Activated CD4-positive, alpha-beta T cell treated with anti-CD3 and anti-CD28 coated beads for 36 hours (primary cell): ENCODE measurements around the gene PET117. TPM values are rescaled to one million over a fixed set of nuclear protein-coding genes. Genes with fewer than 3 reads are reported as not detected.
A peak's percentile ranks its signal among the peaks of the same experiment; 100 is the strongest.
"Not testable (repeated sequence)": the region's sequence is repeated elsewhere in the genome, so short reads cannot be mapped to it uniquely, and the experiment has no call there.

Experiments used
- ATAC-seq: fragments of 200-7000 bp; cut with Tn5 transposase; one replicate; pipeline ENCODE4 v1.10.0; 2021; ENCODE audit warnings: mild to moderate bottlenecking, moderate library complexity
- CTCF ChIA-PET: fragments of 350-600 bp; sonication (Branson Sonifier 250); formaldehyde crosslinking; loops from one replicate; lab custom pipeline; 2021; ENCODE audit warnings: antibody characterized with exemption; lab: Charles Lee
- POLR2A ChIA-PET: fragments of 350-600 bp; sonication (Branson Sonifier 250); formaldehyde crosslinking; loops from one replicate; lab custom pipeline; 2021; ENCODE audit warnings: antibody characterized with exemption, inconsistent platforms; lab: Charles Lee
- DNase-seq: peaks from one replicate; pipeline ENCODE4 v3.0.0-alpha.2; 2020
- H3K27ac Mint-ChIP-seq: one replicate; pipeline ENCODE4 v1.8.0; 2021; ENCODE audit warnings: mixed read lengths
- H3K27me3 Mint-ChIP-seq: one replicate; pipeline ENCODE4 v1.8.0; 2021; ENCODE audit warnings: mixed read lengths
- H3K36me3 Mint-ChIP-seq: one replicate; pipeline ENCODE4 v1.8.0; 2021; ENCODE audit warnings: low read depth, mixed read lengths
- H3K4me1 Mint-ChIP-seq: one replicate; pipeline ENCODE4 v1.8.0; 2021; ENCODE audit warnings: mixed read lengths
- H3K4me3 Mint-ChIP-seq: one replicate; pipeline ENCODE4 v1.8.0; 2021; ENCODE audit warnings: mild to moderate bottlenecking, moderate library complexity, mixed read lengths
- H3K9me3 Mint-ChIP-seq: one replicate; pipeline ENCODE4 v1.8.0; 2021; ENCODE audit warnings: low read depth, mixed read lengths
- intact Hi-C, 2 experiments: fragments of 100-400 bp; cut with DNase I in 1 of 2; cut with micrococcal nuclease in 1 of 2; formaldehyde crosslinking; loops; one replicate each; pipeline versions ENCODE4 v1.14.2 to v1.15.1; 2022 to 2024; cut with DNase I, micrococcal nuclease
- total RNA-seq, 2 experiments: library from RNA; stranded (reverse); gene quantifications; one replicate each; pipeline ENCODE4 v1.2.3, GENCODE V29; 2021

Gene PET117
- total RNA-seq: 10 to 100 TPM; 12.0 to 18.7 TPM

GRCh38 chr20:18137412-18138265 is at the start of gene PET117, which contains the start of gene KAT14:
Gene PET117 (plus strand): TSS chr20:18137863. CDS start chr20:18137956, 93 bp downstream.
Gene KAT14 (plus strand): TSS chr20:18137863. CDS start chr20:18142661, 4,798 bp downstream.
- CTCF ChIA-PET: interaction anchor here (0.6 to 1.0 kb wide), 4 partner anchors 80 to 316 kb away, joined by 3 to 4 read pairs (median 3); partner anchors contain the start of genes OVOL2 and ZNF133
- H3K4me1 Mint-ChIP-seq: peaks cover 32% of the 10 kb centered on the region
- H3K4me3 Mint-ChIP-seq: peak within 1 kb of the TSS; percentile 74
- peak; percentile 94 for DNase-seq
- POLR2A ChIA-PET: interaction anchor here (0.6 to 1.3 kb wide), 3 partner anchors 23 to 329 kb away, joined by 4 to 6 read pairs (median 4); partner anchors contain the start of genes DZANK1 and POLR3F
- ATAC-seq: peak; percentile 91
- peak within 1 kb of the TSS; percentile 89 for H3K27ac Mint-ChIP-seq
- peaks cover 1% of the 10 kb centered on the region for H3K27me3 Mint-ChIP-seq
- peaks cover 14% of the 10 kb centered on the region for H3K36me3 Mint-ChIP-seq
- intact Hi-C loops: loop anchor here (1.0 to 10.0 kb wide), 16 partner anchors 139 to 1407 kb away; partner anchors contain the start of genes RRBP1 (in 2 of the 2), SNX5 (in 2 of the 2), ZNF133 (in 2 of the 2) and DTD1 (in 1 of the 2)
- no peaks in the 10 kb centered on the region for H3K9me3 Mint-ChIP-seq

GRCh38 chr20:18088298-18088697 is 49.4 kb upstream of the PET117 start:
- DNase-seq, H3K4me1 Mint-ChIP-seq, H3K9me3 Mint-ChIP-seq, H3K36me3 Mint-ChIP-seq, CTCF ChIA-PET, ATAC-seq, H3K27me3 Mint-ChIP-seq, intact Hi-C loops, H3K4me3 Mint-ChIP-seq, H3K27ac Mint-ChIP-seq, POLR2A ChIA-PET: not testable (repeated sequence)

GRCh38 chr20:18088841-18089240 is 48.8 kb upstream of the PET117 start:
- H3K4me3 Mint-ChIP-seq, H3K27me3 Mint-ChIP-seq, POLR2A ChIA-PET, ATAC-seq, H3K27ac Mint-ChIP-seq, H3K36me3 Mint-ChIP-seq, CTCF ChIA-PET, DNase-seq, H3K4me1 Mint-ChIP-seq, intact Hi-C loops, H3K9me3 Mint-ChIP-seq: not testable (repeated sequence)

- H3K4me1 Mint-ChIP-seq: no peaks in the 10 kb centered on the region
- ChIA-PET CTCF (no interaction called here), POLR2A (interaction anchor here (0.7 kb wide), 1 partner anchor 103 kb away, joined by 3 read pairs; no protein-coding TSS in a partner anchor)
- H3K4me3 Mint-ChIP-seq: no peak overlapping the region
- no peak for DNase-seq
- ATAC-seq: no peak
- H3K27me3 Mint-ChIP-seq: no peaks in the 10 kb centered on the region
- H3K27ac Mint-ChIP-seq: no peak overlapping the region
- H3K36me3 Mint-ChIP-seq: no peaks in the 10 kb centered on the region
- intact Hi-C loops: no loop called here
- H3K9me3 Mint-ChIP-seq: no peaks in the 10 kb centered on the region
Observed at GRCh38 chr20:18090044-18090443, 47.6 kb upstream of the PET117 start.

GRCh38 chr20:18090477-18090876 is 47.2 kb upstream of the PET117 start:
- intact Hi-C loops: no loop called here
- no peaks in the 10 kb centered on the region for H3K36me3 Mint-ChIP-seq
- ATAC-seq (no peak), DNase-seq (no peak)
- no peak overlapping the region for H3K4me3 Mint-ChIP-seq
- CTCF ChIA-PET: no interaction called here
- POLR2A ChIA-PET: interaction anchor here (0.7 kb wide), 1 partner anchor 102 kb away, joined by 3 read pairs; no protein-coding TSS in a partner anchor
- no peak overlapping the region for H3K27ac Mint-ChIP-seq
- no peaks in the 10 kb centered on the region for H3K9me3 Mint-ChIP-seq
- H3K4me1 Mint-ChIP-seq: no peaks in the 10 kb centered on the region
- no peaks in the 10 kb centered on the region for H3K27me3 Mint-ChIP-seq

- CTCF ChIA-PET: no interaction called here
- intact Hi-C loops: no loop called here
- H3K4me1 Mint-ChIP-seq: no peaks in the 10 kb centered on the region
- H3K4me3 Mint-ChIP-seq: no peak overlapping the region
- POLR2A ChIA-PET: no interaction called here
- no peak for DNase-seq
- no peaks in the 10 kb centered on the region for H3K9me3 Mint-ChIP-seq
- no peaks in the 10 kb centered on the region for H3K27me3 Mint-ChIP-seq
- H3K36me3 Mint-ChIP-seq: no peaks in the 10 kb centered on the region
- H3K27ac Mint-ChIP-seq: no peak overlapping the region
- no peak for ATAC-seq
Observed at GRCh38 chr20:18091623-18092022, 46.0 kb upstream of the PET117 start.

- Mint-ChIP-seq H3K4me1 (no peaks in the 10 kb centered on the region), H3K4me3 (no peak overlapping the region), H3K27ac (no peak overlapping the region), H3K36me3 (no peaks in the 10 kb centered on the region), H3K27me3 (peaks cover 3% of the 10 kb centered on the region), H3K9me3 (no peaks in the 10 kb centered on the region)
- ChIA-PET CTCF (no interaction called here), POLR2A (no interaction called here)
- intact Hi-C loops: no loop called here
- DNase-seq: no peak
- no peak for ATAC-seq
Observed at GRCh38 chr20:18092890-18093289, 44.8 kb upstream of the PET117 start.

- no peak for ATAC-seq
- no peaks in the 10 kb centered on the region for H3K36me3 Mint-ChIP-seq
- H3K27me3 Mint-ChIP-seq: peaks cover 5% of the 10 kb centered on the region
- H3K9me3 Mint-ChIP-seq: no peaks in the 10 kb centered on the region
- no peaks in the 10 kb centered on the region for H3K4me1 Mint-ChIP-seq
- ChIA-PET POLR2A (no interaction called here), CTCF (no interaction called here)
- DNase-seq: no peak
- no peak overlapping the region for H3K27ac Mint-ChIP-seq
- intact Hi-C loops: no loop called here
- H3K4me3 Mint-ChIP-seq: no peak overlapping the region
Observed at GRCh38 chr20:18093388-18093787, 44.3 kb upstream of the PET117 start.

GRCh38 chr20:18094191-18094590 is 43.5 kb upstream of the PET117 start:
- ChIA-PET POLR2A (no interaction called here), CTCF (no interaction called here)
- no peaks in the 10 kb centered on the region for H3K9me3 Mint-ChIP-seq
- H3K4me1 Mint-ChIP-seq: no peaks in the 10 kb centered on the region
- H3K27ac Mint-ChIP-seq: no peak overlapping the region
- DNase-seq (no peak), ATAC-seq (no peak)
- no peak overlapping the region for H3K4me3 Mint-ChIP-seq
- no peaks in the 10 kb centered on the region for H3K36me3 Mint-ChIP-seq
- intact Hi-C loops: no loop called here
- H3K27me3 Mint-ChIP-seq: peaks cover 5% of the 10 kb centered on the region

GRCh38 chr20:18100569-18100968 is 37.1 kb upstream of the PET117 start:
- POLR2A ChIA-PET, H3K36me3 Mint-ChIP-seq, ATAC-seq, H3K27ac Mint-ChIP-seq, intact Hi-C loops, H3K4me3 Mint-ChIP-seq, H3K9me3 Mint-ChIP-seq, DNase-seq, H3K4me1 Mint-ChIP-seq: not testable (repeated sequence)
- H3K27me3 Mint-ChIP-seq: peaks cover 15% of the 10 kb centered on the region
- CTCF ChIA-PET: interaction anchor here (0.7 kb wide), 1 partner anchor 581 kb away, joined by 3 read pairs; no protein-coding TSS in a partner anchor

GRCh38 chr20:18101125-18101810 is 36.4 kb upstream of the PET117 start:
- DNase-seq: no peak
- Mint-ChIP-seq H3K27ac (no peak overlapping the region), H3K9me3 (no peaks in the 10 kb centered on the region), H3K27me3 (peaks cover 15% of the 10 kb centered on the region), H3K4me3 (no peak overlapping the region), H3K4me1 (no peaks in the 10 kb centered on the region), H3K36me3 (no peaks in the 10 kb centered on the region)
- CTCF ChIA-PET: interaction anchor here (0.6 to 0.7 kb wide), 2 partner anchors 425 to 582 kb away, joined by 3 read pairs; no protein-coding TSS in a partner anchor
- ATAC-seq: no peak
- intact Hi-C loops: no loop called here
- POLR2A ChIA-PET: no interaction called here
